K562 (cell line): ENCODE data around the gene SELENOT. TPM values are rescaled to one million over a fixed set of nuclear protein-coding genes. Genes with fewer than 3 reads are reported as not detected.

Experiments used
- ATAC-seq: fragments of 200-7000 bp; cut with Tn5 transposase; 3 replicates; pipeline ENCODE4 v1.9.1; 2020; ENCODE audit warnings: moderate library complexity
- BruUV-seq: library from RNA; stranded (reverse); fragments of 400-500 nt; replicated peaks from 2 replicates; lab custom pipeline; 2021; lab: Mats Ljungman, UMichigan
- CTCF ChIA-PET: fragments of 300-600 bp; formaldehyde crosslinking; extraction: SDS; loops from one replicate; lab custom pipeline; 2021; ENCODE audit warnings: low intra/inter-chr PET ratio; lab: Yijun Ruan, JAX
- POLR2A ChIA-PET: fragments of 300-600, 350-650 bp; sonication (Branson Sonifier 250); formaldehyde crosslinking; extraction: SDS; loops from one replicate; lab custom pipeline; 2021; ENCODE audit warnings: antibody characterized with exemption, inconsistent platforms; lab: Yijun Ruan, JAX
- DNase-seq, 4 experiments: peaks; one replicate each; pipeline versions ENCODE4 v3.0.0 to v3.0.0-alpha.2; 2011 to 2018; ENCODE audit warnings: low spot score in 3 of 4, mixed read lengths in 3 of 4; ENCODE audit errors: extremely low read depth in 1 of 4
- FAIRE-seq: peaks from 2 replicates; lab custom pipeline; 2011; peaks lifted over from hg19 to GRCh38; lab: Jason Lieb, UNC
- H2AFZ ChIP-seq: 2 replicates; pipeline ENCODE4 v1.6.0; 2011; ENCODE audit warnings: low read depth, low read length, control low read depth, inconsistent platforms
- H3K27ac ChIP-seq: fragments of 200-600 bp; 3 replicates; pipeline ENCODE4 v1.8.0; 2011; ENCODE audit warnings: low read depth, mild to moderate bottlenecking, control low read depth, inconsistent platforms, low read length, moderate library complexity, mixed read lengths; ENCODE audit errors: extremely low read depth
- H3K27me3 ChIP-seq, 2 experiments: fragments of 300-600 bp in 1 of 2; 2 replicates in 1 of 2; 3 replicates in 1 of 2; pipeline versions ENCODE4 v1.6.0 to v1.8.0; 2011; ENCODE audit warnings: inconsistent platforms in 2 of 2, low read length in 2 of 2, mild to moderate bottlenecking in 1 of 2, mixed read lengths in 1 of 2, moderate library complexity in 1 of 2; ENCODE audit not compliant: control insufficient read depth in 2 of 2, insufficient read depth in 2 of 2
- H3K36me3 ChIP-seq: fragments of 300-600 bp; 3 replicates; pipeline ENCODE4 v1.8.0; 2011; ENCODE audit warnings: mild to moderate bottlenecking, low read length, inconsistent platforms; ENCODE audit not compliant: control insufficient read depth, insufficient read depth
- H3K4me1 ChIP-seq, 2 experiments: fragments of 200-600 bp in 1 of 2; replicated peaks in 1 of 2; 2 replicates in 1 of 2; 3 replicates in 1 of 2; pipeline versions ENCODE4 v1.5.1 to v1.8.0; 2011; ENCODE audit warnings: inconsistent platforms in 2 of 2, low read length in 2 of 2, mild to moderate bottlenecking in 1 of 2, mixed read lengths in 1 of 2, moderate library complexity in 1 of 2; ENCODE audit not compliant: control insufficient read depth in 2 of 2, insufficient read depth in 2 of 2
- H3K4me2 ChIP-seq: 2 replicates; pipeline ENCODE4 v1.6.1; 2011; ENCODE audit warnings: low read length, control low read depth, inconsistent platforms, mixed read lengths; ENCODE audit not compliant: insufficient read depth
- H3K4me3 ChIP-seq: fragments of 200-600 bp; sonication (generic), shearing (Covaris generic); 2 replicates; pipeline ENCODE4 v1.5.1; 2016; ENCODE audit warnings: control low read depth, inconsistent platforms
- H3K79me2 ChIP-seq: fragments of 200-600 bp; 3 replicates; pipeline ENCODE4 v1.8.0; 2011; ENCODE audit warnings: low read length, inconsistent platforms; ENCODE audit not compliant: control insufficient read depth, insufficient read depth
- H3K9ac ChIP-seq, 2 experiments: 2 replicates each; pipeline versions ENCODE4 v1.6.0 to v1.6.1; 2011; ENCODE audit warnings: low read depth in 2 of 2, low read length in 2 of 2, control low read depth in 1 of 2, inconsistent platforms in 1 of 2, mild to moderate bottlenecking in 1 of 2, mixed read lengths in 1 of 2; ENCODE audit not compliant: insufficient read depth in 1 of 2
- H3K9me1 ChIP-seq: one replicate; pipeline ENCODE4 v1.6.0; 2011; ENCODE audit warnings: inconsistent platforms, mild to moderate bottlenecking, low read length, moderate library complexity; ENCODE audit not compliant: control insufficient read depth, insufficient read depth
- H3K9me3 ChIP-seq: replicated peaks from 2 replicates; pipeline ENCODE4 v1.5.1; 2011; ENCODE audit warnings: low read depth, low read length, inconsistent platforms; ENCODE audit not compliant: control insufficient read depth, insufficient read depth
- H4K20me1 ChIP-seq: replicated peaks from 2 replicates; pipeline ENCODE4 v1.6.1; 2011; ENCODE audit warnings: low read length, inconsistent platforms, mixed read lengths; ENCODE audit not compliant: control insufficient read depth, insufficient read depth
- HDAC2 ChIP-seq: fragments of 450-650 bp; IDR thresholded peaks from 2 replicates; pipeline ENCODE4 v1.6.1; 2016; ENCODE audit warnings: mild to moderate bottlenecking
- MAFG ChIP-seq: fragments of 450-650 bp; conservative IDR thresholded peaks from 2 replicates; pipeline ENCODE4 v1.6.1; 2016; ENCODE audit warnings: missing genetic modification characterization, missing compliant biosample characterization
- MBD2 ChIP-seq: sonication (generic); IDR thresholded peaks from 2 replicates; pipeline ENCODE4 v1.6.1; 2016; ENCODE audit warnings: low read depth, borderline replicate concordance
- RBM14 ChIP-seq: fragments of 200-400 bp; formaldehyde crosslinking; IDR thresholded peaks from 2 replicates; pipeline ENCODE4 v1.6.1; 2018; ENCODE audit warnings: low read depth, mild to moderate bottlenecking, low read length, moderate library complexity, borderline replicate concordance; ENCODE audit not compliant: insufficient read depth
- SMARCB1 ChIP-seq: IDR thresholded peaks from 2 replicates; pipeline ENCODE4 v1.6.1; 2011; ENCODE audit warnings: improper control_type of control experiment, low read depth; ENCODE audit not compliant: insufficient read length
- STAT5B ChIP-seq: fragments of 250-450 bp; sonication (Bioruptor Pico); IDR thresholded peaks from 2 replicates; pipeline ENCODE4 v1.8.0; 2021; ENCODE audit warnings: mild to moderate bottlenecking, inconsistent platforms
- ZNF41 ChIP-seq: fragments of 250-450 bp; sonication (Bioruptor Pico); conservative IDR thresholded peaks from 2 replicates; pipeline ENCODE4 v1.4.0; 2020; ENCODE audit warnings: mild to moderate bottlenecking
- WGBS: fragments of 100-300 bp; shearing (Covaris generic); methylation state at CpG from one replicate; pipeline ENCODE4 v1.1.6; 2016; ENCODE audit warnings: low coverage, mixed read lengths; ENCODE audit not compliant: insufficient coverage; ENCODE audit errors: missing lambda C conversion rate; 5-methylcytosine and 5-hydroxymethylcytosine counted together
- in situ Hi-C: fragments of 300-500 bp; cut with MboI; formaldehyde crosslinking; loops from 4 replicates; pipeline ENCODE4 v1.15.0; 2018; ENCODE audit warnings: inconsistent platforms, mixed read lengths
- intact Hi-C: fragments of 100-400 bp; cut with micrococcal nuclease; formaldehyde crosslinking; loops from 2 replicates; pipeline ENCODE4 v1.14.2; 2022
- polyA plus RNA-seq, 8 experiments: library from polyadenylated mRNA; depleted of rRNA in 4 of 8; stranded (reverse) in 5 of 8; unstranded in 3 of 8; fragments of >200 nt; fragmentation: Nextera tagmentation in 2 of 8; fragmentation: Illumina TruSeq in 1 of 8; extraction: Ambion mirVana in 2 of 8; extraction: Trizol in 1 of 8; gene quantifications; 2 replicates each; pipeline versions ENCODE4 v1.2.1 to v1.2.3, GENCODE V29; 2011 to 2014; ENCODE audit warnings: inconsistent platforms in 1 of 8, missing spikeins in 1 of 8
- total RNA-seq, 7 experiments: library from RNA; depleted of rRNA in 6 of 7; stranded (reverse); fragments of >200 nt in 6 of 7; fragmentation: Illumina TruSeq in 2 of 7; extraction: Trizol in 2 of 7; gene quantifications; 2 replicates each; pipeline versions ENCODE4 v1.2.1 to v1.2.3, GENCODE V29; 2011 to 2021; ENCODE audit warnings: low replicate concordance in 1 of 7
- TF ChIP-seq, protein P1 (sequence below): fragments of 450-650 bp; IDR thresholded peaks from 2 replicates; pipeline ENCODE4 v1.6.1; 2016; ENCODE audit warnings: borderline replicate concordance
- TF ChIP-seq, protein P2 (sequence below): sonication (generic); formaldehyde crosslinking; IDR thresholded peaks from 2 replicates; pipeline ENCODE4 v1.9.0; 2022; ENCODE audit warnings: mild to moderate bottlenecking, missing genetic modification reagents
- TF ChIP-seq, protein P3 (sequence below): IDR thresholded peaks from 2 replicates; pipeline ENCODE4 v1.6.1; 2011; ENCODE audit not compliant: insufficient read length; ENCODE audit errors: extremely low read depth

SELENOT gene
- total and polyA plus RNA-seq, 9 of the 15 experiments (the other 6 are each of a cell fraction or from before 2014, with no cell fraction given), result 33.0 to 411 (median 91.9) TPM

DNA sequence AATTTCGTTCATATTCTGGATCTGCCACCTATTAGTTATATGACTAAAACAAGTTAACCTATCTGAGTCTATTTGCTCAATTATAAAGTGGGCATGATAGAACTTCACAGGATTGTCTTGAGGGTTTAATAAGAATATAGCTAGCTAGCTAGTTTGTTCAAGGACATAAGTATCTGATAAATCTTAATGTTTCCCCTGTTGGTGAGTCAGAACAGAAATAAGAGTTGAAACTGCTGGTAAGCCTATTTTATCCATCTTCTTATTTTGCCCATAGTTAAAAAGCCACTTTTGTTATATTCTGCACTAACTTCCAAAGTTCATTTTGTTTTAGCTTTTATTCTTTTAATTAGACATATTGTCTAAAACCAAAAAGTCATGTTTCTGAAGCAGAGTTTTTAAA lies 9.4 kb downstream of the SELENOT start:
- in situ Hi-C loops (no loop called here), intact Hi-C loops (no loop called here)
- Histone ChIP-seq H3K4me3 (no peak overlapping the region), H3K9ac (no peak overlapping the region), H3K27ac (0 out of 3 replicates have a peak overlapping the region, but pooled peaks have one; percentile 17), H3K27me3 (no peaks in the 10 kb centered on the region), H3K9me3 (no peaks in the 10 kb centered on the region), H4K20me1 (peaks cover 9% of the 10 kb centered on the region; the same call in 1 of the 2 replicates), H2AFZ (no peak overlapping the region), H3K4me1 (peaks cover 6 to 12% of the 10 kb centered on the region in 2 experiments; a peak in 4 of 5 replicates), H3K4me2 (no peak overlapping the region), H3K36me3 (peaks cover 51% of the 10 kb centered on the region), H3K9me1 (no peaks in the 10 kb centered on the region), H3K79me2 (peaks cover 82% of the 10 kb centered on the region)
- DNase-seq (no peak), ATAC-seq (no peak), FAIRE-seq (no peak)
- TF ChIP-seq, protein P1, sequence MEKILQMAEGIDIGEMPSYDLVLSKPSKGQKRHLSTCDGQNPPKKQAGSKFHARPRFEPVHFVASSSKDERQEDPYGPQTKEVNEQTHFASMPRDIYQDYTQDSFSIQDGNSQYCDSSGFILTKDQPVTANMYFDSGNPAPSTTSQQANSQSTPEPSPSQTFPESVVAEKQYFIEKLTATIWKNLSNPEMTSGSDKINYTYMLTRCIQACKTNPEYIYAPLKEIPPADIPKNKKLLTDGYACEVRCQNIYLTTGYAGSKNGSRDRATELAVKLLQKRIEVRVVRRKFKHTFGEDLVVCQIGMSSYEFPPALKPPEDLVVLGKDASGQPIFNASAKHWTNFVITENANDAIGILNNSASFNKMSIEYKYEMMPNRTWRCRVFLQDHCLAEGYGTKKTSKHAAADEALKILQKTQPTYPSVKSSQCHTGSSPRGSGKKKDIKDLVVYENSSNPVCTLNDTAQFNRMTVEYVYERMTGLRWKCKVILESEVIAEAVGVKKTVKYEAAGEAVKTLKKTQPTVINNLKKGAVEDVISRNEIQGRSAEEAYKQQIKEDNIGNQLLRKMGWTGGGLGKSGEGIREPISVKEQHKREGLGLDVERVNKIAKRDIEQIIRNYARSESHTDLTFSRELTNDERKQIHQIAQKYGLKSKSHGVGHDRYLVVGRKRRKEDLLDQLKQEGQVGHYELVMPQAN, result no peak
- TF ChIP-seq, protein P2, sequence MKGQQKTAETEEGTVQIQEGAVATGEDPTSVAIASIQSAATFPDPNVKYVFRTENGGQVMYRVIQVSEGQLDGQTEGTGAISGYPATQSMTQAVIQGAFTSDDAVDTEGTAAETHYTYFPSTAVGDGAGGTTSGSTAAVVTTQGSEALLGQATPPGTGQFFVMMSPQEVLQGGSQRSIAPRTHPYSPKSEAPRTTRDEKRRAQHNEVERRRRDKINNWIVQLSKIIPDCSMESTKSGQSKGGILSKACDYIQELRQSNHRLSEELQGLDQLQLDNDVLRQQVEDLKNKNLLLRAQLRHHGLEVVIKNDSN (CRISPR knock-in tag), result no peak
- no peak for TF ChIP-seq MAFG (tag)
- TF ChIP-seq HDAC2, result no peak
- no peak for TF ChIP-seq RBM14
- no peak for TF ChIP-seq SMARCB1
- no peak for TF ChIP-seq STAT5B (CRISPR knock-in tag)
- TF ChIP-seq, protein P3, sequence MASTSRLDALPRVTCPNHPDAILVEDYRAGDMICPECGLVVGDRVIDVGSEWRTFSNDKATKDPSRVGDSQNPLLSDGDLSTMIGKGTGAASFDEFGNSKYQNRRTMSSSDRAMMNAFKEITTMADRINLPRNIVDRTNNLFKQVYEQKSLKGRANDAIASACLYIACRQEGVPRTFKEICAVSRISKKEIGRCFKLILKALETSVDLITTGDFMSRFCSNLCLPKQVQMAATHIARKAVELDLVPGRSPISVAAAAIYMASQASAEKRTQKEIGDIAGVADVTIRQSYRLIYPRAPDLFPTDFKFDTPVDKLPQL, result no peak
- no peak for TF ChIP-seq ZNF41 (CRISPR knock-in tag)
- TF ChIP-seq MBD2, result no peak
- WGBS, result 33% methylated on average over 1 of the region's 1 CpG
- ChIA-PET POLR2A (interaction anchor here (0.8 to 1.3 kb wide), 2 partner anchors 9 to 13 kb away, joined by 3 to 4 read pairs; partner anchors contain the start of gene SELENOT), CTCF (no interaction called here)
- no TSS peak for BruUV-seq
